Measurements from ENCODE around the gene ANKRD24.
"Not testable (repeated sequence)": the region's sequence is repeated elsewhere in the genome, so short reads cannot be mapped to it uniquely, and the experiment has no call there.

The ANKRD24 gene

DNA sequence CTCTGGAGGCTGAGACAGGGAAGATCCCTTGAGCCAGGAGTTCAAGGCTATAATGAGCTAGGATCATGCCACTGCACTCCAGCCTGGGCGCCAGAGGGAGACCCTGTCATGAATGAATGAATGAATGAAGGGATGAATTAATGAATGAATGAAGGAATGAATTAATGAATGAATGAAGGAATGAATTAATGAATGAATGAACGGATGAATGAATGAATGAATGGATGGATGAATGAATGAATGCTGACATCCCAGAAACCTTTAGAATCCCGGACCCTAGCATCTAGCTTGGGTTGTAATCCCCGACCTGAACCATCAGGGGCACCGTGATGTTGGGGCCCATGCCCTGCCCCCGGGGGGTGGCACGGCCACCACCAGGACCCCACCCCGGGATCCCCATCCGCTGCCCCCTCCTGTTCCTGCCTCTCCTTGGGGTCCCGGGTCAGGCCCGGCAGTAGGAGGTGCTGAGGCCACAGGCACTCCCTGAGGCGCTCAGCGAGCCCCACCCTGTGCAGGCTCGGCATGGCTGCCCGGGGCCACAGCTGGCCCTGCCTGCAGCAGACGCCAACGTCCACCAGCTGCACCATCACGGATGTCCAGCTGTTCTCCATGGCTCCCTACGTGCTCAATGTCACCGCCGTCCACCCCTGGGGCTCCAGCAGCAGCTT is 50.3 kb downstream of the ANKRD24 start:
- in situ Hi-C loops (cut with MboI; ENCODE audit: low sequenced_read_pairs, unreplicated experiment) = no loop called here
- DNase-seq (ENCODE audit: low spot score) = no peak
- TF ChIP-seq, protein P1, sequence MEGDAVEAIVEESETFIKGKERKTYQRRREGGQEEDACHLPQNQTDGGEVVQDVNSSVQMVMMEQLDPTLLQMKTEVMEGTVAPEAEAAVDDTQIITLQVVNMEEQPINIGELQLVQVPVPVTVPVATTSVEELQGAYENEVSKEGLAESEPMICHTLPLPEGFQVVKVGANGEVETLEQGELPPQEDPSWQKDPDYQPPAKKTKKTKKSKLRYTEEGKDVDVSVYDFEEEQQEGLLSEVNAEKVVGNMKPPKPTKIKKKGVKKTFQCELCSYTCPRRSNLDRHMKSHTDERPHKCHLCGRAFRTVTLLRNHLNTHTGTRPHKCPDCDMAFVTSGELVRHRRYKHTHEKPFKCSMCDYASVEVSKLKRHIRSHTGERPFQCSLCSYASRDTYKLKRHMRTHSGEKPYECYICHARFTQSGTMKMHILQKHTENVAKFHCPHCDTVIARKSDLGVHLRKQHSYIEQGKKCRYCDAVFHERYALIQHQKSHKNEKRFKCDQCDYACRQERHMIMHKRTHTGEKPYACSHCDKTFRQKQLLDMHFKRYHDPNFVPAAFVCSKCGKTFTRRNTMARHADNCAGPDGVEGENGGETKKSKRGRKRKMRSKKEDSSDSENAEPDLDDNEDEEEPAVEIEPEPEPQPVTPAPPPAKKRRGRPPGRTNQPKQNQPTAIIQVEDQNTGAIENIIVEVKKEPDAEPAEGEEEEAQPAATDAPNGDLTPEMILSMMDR (IDR thresholded peaks at IDR 0.05; ENCODE audit: borderline replicate concordance, control extremely low read depth, extremely low read depth, insufficient read depth, missing control alignments) = no peak

DNA sequence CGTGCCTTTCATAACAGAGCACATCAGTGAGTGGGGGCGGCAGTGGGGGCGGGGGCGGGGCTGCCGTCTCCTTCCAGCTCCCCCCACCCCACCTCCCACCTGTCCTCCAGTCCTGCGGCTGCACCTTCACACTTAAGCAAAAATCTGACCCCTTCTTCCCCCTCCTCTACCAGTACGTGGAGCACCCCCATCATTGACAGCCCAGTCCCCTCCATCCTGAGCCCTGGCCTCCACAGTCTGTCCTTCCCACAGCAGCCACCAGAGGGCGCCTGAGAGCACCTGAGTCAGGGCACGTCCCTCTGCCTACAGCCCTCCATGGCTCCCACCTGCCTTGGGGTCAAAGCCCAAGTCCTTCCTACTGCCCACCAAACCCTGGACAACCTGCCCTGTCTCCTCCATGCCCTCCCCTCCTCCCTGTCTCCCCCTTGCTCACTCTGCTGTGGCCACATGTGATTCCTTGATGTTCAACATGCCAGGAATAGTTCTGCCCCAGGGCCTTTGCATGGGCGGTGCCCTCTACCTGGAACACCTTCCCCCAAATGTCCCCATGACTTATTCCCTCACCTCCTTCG is 50.9 kb downstream of the ANKRD24 start:
- TF ChIP-seq, protein P1 (IDR thresholded peaks at IDR 0.05; ENCODE audit: borderline replicate concordance, control extremely low read depth, extremely low read depth, insufficient read depth, missing control alignments) = peak; percentile 91
- DNase-seq (ENCODE audit: low spot score) = peak; percentile 76
- in situ Hi-C loops (cut with MboI; ENCODE audit: low sequenced_read_pairs, unreplicated experiment) = no loop called here

GRCh38 chr19:4234142-4234861 is 51.8 kb downstream of the ANKRD24 start:
- no peak for DNase-seq (ENCODE audit: low spot score)
- in situ Hi-C loops (cut with MboI; ENCODE audit: low sequenced_read_pairs, unreplicated experiment) = no loop called here
- TF ChIP-seq, protein P1 (IDR thresholded peaks at IDR 0.05; ENCODE audit: borderline replicate concordance, control extremely low read depth, extremely low read depth, insufficient read depth, missing control alignments) = no peak

- DNase-seq (ENCODE audit: low spot score) = no peak
- in situ Hi-C loops (cut with MboI; ENCODE audit: low sequenced_read_pairs, unreplicated experiment) = no loop called here
- TF ChIP-seq, protein P1 (IDR thresholded peaks at IDR 0.05; ENCODE audit: borderline replicate concordance, control extremely low read depth, extremely low read depth, insufficient read depth, missing control alignments) = no peak
Observed at GRCh38 chr19:4234862-4235201, 52.3 kb downstream of the ANKRD24 start.

DNA sequence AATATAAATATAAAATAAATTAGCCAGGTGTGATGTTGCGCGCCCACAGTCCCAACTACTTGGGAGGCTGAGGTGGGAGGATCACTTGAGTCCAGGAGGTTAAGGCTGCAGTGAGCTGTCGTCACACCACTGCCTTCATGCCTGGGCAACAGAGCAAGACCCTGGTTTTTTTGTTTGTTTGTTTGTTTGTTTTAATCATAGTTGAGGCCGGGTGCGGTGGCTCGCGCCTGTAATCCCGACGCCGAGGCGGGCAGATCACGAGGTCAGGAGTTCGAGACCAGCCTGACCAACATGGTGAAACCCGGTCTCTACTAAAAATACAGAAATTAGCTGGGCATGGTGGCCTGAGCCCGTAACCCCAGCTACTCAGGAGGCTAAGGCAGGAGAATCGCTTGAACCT is 55.0 kb downstream of the ANKRD24 start:
- DNase-seq (ENCODE audit: low spot score); in situ Hi-C loops (cut with MboI; ENCODE audit: low sequenced_read_pairs, unreplicated experiment): not testable (repeated sequence)

GRCh38 chr19:4238831-4239230 is 56.3 kb downstream of the ANKRD24 start:
- TF ChIP-seq, protein P1 (IDR thresholded peaks at IDR 0.05; ENCODE audit: borderline replicate concordance, control extremely low read depth, extremely low read depth, insufficient read depth, missing control alignments) = no peak
- in situ Hi-C loops (cut with MboI; ENCODE audit: low sequenced_read_pairs, unreplicated experiment) = no loop called here
- peak; percentile 8 for DNase-seq (ENCODE audit: low spot score)

- in situ Hi-C loops (cut with MboI; ENCODE audit: low sequenced_read_pairs, unreplicated experiment) = no loop called here
- TF ChIP-seq, protein P1 (IDR thresholded peaks at IDR 0.05; ENCODE audit: borderline replicate concordance, control extremely low read depth, extremely low read depth, insufficient read depth, missing control alignments) = no peak
Observed at GRCh38 chr19:4241824-4242430, 59.4 kb downstream of the ANKRD24 start.

GRCh38 chr19:4245938-4246337 is 63.4 kb downstream of the ANKRD24 start:
- in situ Hi-C loops (cut with MboI; ENCODE audit: low sequenced_read_pairs, unreplicated experiment); DNase-seq (ENCODE audit: low spot score): not testable (repeated sequence)

More at GRCh38 chr19:4241824-4242430, 59.4 kb downstream of the ANKRD24 start:
- DNase-seq (ENCODE audit: low spot score) = no peak

Data from GM13976 (cell line).